GM12875 (cell line): Measurements from ENCODE around the gene ICAM1.

Experiments used
- H3K4me3 ChIP-seq: one replicate; pipeline ENCODE4 v1.5.1; 2011; ENCODE audit warnings: low read depth, low read length, control low read depth
- TF ChIP-seq, protein P1 (sequence below): IDR thresholded peaks from 2 replicates; pipeline ENCODE4 v1.5.1; 2011; ENCODE audit warnings: low read depth, mild to moderate bottlenecking, control low read depth, inconsistent platforms, low read length, moderate library complexity, borderline replicate concordance; ENCODE audit not compliant: insufficient read depth

ICAM1 gene

DNA sequence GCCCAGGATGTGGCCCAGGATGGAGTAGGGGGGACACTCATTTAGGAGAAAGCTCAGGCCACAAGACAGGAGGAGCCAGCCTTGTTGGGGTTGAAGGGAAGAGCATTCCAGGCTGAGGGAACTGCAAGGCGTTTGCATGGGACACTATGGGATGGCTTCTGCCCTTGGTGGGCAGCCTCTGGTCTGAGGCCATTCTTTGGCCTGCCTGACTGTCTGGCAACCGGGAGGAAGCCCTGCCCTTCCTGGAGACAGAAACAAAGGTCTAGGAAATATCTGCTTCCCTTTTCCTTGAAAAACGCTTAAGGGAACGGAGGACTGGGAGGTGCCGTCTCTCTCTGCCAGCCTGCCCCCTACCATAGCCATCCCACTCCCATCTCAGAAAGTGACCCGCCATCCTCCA lies 2.8 kb upstream of the ICAM1 start:
- TF ChIP-seq, protein P1, sequence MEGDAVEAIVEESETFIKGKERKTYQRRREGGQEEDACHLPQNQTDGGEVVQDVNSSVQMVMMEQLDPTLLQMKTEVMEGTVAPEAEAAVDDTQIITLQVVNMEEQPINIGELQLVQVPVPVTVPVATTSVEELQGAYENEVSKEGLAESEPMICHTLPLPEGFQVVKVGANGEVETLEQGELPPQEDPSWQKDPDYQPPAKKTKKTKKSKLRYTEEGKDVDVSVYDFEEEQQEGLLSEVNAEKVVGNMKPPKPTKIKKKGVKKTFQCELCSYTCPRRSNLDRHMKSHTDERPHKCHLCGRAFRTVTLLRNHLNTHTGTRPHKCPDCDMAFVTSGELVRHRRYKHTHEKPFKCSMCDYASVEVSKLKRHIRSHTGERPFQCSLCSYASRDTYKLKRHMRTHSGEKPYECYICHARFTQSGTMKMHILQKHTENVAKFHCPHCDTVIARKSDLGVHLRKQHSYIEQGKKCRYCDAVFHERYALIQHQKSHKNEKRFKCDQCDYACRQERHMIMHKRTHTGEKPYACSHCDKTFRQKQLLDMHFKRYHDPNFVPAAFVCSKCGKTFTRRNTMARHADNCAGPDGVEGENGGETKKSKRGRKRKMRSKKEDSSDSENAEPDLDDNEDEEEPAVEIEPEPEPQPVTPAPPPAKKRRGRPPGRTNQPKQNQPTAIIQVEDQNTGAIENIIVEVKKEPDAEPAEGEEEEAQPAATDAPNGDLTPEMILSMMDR = no peak
- H3K4me3 ChIP-seq = no peak overlapping the region

DNA sequence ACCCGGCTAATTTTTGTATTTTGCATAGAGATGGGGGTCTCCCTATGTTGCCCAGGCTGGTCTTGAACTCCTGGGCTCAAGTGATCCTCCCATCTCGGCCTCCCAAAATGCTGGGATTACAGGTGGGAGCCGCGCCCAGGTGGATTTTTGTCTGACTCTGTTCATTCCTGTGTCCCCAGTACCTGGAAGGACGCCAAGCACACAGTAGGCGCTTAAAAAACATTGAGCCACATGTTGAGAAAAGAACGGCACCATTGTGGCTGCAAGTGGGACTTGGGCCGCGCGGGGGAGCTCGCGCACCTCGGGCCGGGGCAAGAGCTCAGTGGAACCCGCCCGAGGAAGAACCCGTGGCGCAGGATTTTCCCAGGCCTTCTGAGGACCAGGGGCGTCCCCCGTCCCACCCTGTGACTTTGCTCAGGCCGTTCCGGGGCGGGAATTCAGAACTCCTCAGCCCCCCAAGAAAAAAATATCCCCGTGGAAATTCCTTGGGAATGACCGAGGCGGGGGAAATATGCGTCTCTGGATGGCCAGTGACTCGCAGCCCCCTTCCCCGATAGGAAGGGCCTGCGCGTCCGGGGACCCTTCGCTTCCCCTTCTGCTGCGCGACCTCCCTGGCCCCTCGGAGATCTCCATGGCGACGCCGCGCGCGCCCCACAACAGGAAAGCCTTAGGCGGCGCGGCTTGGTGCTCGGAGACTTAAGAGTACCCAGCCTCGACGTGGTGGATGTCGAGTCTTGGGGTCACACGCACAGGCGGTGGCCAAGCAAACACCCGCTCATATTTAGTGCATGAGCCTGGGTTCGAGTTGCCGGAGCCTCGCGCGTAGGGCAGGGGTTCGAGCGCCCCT lies 1.4 kb upstream of the ICAM1 start:
- peak overlapping the region; percentile 81 for H3K4me3 ChIP-seq
- TF ChIP-seq, protein P1 = peak; percentile 94

DNA sequence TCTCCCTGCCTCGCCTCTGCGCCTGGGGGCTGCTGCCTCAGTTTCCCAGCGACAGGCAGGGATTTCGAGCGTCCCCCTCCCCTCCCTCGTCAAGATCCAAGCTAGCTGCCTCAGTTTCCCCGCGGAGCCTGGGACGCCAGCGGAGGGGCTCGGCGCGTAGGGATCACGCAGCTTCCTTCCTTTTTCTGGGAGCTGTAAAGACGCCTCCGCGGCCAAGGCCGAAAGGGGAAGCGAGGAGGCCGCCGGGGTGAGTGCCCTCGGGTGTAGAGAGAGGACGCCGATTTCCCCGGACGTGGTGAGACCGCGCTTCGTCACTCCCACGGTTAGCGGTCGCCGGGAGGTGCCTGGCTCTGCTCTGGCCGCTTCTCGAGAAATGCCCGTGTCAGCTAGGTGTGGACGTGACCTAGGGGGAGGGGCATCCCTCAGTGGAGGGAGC lies 722 bp upstream of the ICAM1 start:
- peak overlapping the region; percentile 81 for H3K4me3 ChIP-seq
- TF ChIP-seq, protein P1 = no peak

DNA sequence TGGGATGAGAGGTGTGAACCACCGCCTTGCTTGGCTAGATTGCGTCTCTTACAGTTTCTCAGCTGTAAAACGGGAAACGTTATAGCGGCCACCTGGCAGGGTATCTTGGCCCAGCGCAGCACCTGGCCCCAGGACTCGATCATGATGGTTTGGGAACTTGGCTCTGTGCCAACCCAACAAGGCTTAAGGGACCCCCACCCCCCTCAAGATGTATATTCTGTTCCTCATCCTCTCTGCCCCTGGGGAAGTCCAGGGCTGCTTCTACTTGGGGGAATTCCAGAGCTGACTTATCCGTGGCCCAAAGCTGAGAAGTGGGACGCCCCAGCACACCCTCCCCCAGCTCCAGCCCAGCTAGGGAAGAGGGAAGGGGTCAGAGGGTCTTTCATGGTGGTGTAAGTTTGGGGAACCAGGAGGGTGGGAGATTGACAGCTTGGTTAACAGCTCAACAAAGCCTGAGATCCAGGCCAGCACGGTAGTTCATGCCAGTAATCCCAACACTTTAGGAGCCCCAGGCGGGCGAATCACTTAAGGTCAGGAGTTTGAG lies 695 bp downstream of the ICAM1 start:
- TF ChIP-seq, protein P1 = no peak
- H3K4me3 ChIP-seq = peak overlapping the region; percentile 81

DNA sequence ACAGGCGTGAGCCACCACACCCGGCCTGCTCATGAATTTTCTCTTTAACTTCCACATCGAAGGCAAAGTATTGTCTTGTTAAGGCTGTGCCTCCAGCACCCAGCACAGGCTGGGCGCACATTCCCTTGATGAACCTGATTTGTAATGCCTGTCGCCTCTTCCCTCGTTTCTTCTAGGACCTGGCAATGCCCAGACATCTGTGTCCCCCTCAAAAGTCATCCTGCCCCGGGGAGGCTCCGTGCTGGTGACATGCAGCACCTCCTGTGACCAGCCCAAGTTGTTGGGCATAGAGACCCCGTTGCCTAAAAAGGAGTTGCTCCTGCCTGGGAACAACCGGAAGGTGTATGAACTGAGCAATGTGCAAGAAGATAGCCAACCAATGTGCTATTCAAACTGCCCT lies 3.7 kb downstream of the ICAM1 start:
- H3K4me3 ChIP-seq = peak overlapping the region; percentile 1
- TF ChIP-seq, protein P1 = no peak

DNA sequence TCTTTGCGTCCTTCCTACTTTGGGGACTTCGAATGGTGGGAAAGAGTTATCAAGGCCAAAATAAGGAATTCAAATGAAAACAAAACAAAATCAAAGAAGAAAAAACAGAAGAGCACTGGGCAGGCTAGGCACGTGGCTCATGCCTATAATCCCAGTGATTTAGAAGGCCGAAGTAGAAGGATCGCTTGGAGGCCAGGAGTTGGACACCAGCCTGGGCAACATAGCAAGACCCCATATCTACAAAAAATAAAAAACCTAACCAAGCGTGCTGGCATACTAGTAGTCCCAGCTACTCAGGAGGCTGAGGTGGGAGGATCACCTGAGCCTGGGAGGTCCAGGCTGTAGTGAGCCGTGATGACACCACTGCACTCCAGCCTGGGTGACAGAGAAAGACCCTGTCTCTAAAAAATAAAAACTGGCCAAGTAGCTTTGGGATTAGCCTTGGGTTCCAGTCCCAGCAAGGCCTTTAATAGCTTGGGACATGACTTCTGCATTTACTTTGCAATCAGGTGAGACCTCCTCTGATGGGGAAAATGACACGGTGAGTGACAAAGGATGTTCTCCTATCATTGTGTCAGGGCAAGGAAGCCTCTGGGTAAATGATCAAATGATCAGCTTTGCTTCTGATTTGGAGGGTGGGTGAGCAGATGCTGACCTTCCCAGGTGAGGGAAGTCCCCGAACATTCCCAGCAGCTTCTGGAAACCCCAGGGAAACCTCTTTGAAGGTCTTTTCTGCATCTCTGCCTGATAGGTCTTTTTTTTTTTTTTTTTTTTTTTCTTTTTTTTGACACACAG lies 7.1 kb downstream of the ICAM1 start:
- H3K4me3 ChIP-seq = no peak overlapping the region
- TF ChIP-seq, protein P1 = no peak
